Lower lobe of right lung (tissue), 2 donors: ENCODE results near the gene IL34. TPM values are rescaled to one million over a fixed set of nuclear protein-coding genes. Genes with fewer than 3 reads are reported as not detected.
A peak's percentile ranks its signal among the peaks of the same experiment; 100 is the strongest.

Experiments
- ATAC-seq, 2 donors: fragments of 200-7000 bp; cut with Tn5 transposase; one replicate each; pipeline ENCODE4 v1.9.1; 2020 to 2022; ENCODE audit warnings: mild to moderate bottlenecking in 2 of 2, moderate library complexity in 2 of 2
- DNase-seq: peaks from one replicate; pipeline ENCODE4 v3.0.0-alpha.2; 2020
- H3K27ac ChIP-seq: fragments of 200-600 bp; one replicate; pipeline ENCODE4 v1.8.0; 2022
- H3K27me3 ChIP-seq: fragments of 200-600 bp; one replicate; pipeline ENCODE4 v1.8.0; 2022; ENCODE audit warnings: low read depth
- H3K36me3 ChIP-seq: fragments of 200-600 bp; one replicate; pipeline ENCODE4 v1.8.0; 2022; ENCODE audit warnings: mild to moderate bottlenecking
- H3K4me1 ChIP-seq: fragments of 200-600 bp; one replicate; pipeline ENCODE4 v1.8.0; 2022
- H3K4me3 ChIP-seq: fragments of 200-600 bp; one replicate; pipeline ENCODE4 v1.8.0; 2022; ENCODE audit warnings: mild to moderate bottlenecking
- H3K9me3 ChIP-seq: fragments of 200-600 bp; one replicate; pipeline ENCODE4 v1.8.0; 2022
- intact Hi-C: fragments of 100-400 bp; cut with DNase I; formaldehyde crosslinking; loops from one replicate; pipeline ENCODE4 v1.11.0; 2022
- total RNA-seq: library from RNA; stranded (reverse); fragmentation: NEBNext Ultra II Directional; extraction: Animal tissue kit (Norgen Biotek cat#: 25700); gene quantifications from one replicate; pipeline ENCODE4 v1.2.1, GENCODE V29; 2021
- TF ChIP-seq, protein P1 (sequence below): fragments of 200-600 bp; IDR thresholded peaks from one replicate; pipeline ENCODE4 v1.8.0; 2022; ENCODE audit warnings: antibody characterized with exemption, mild to moderate bottlenecking
- donor health status: DM: no; HTN: yes; CAD: no; lungs with severe emphysema.

IL34 gene
- total RNA-seq, 1 donor from 2014 or later: 2.6 TPM

DNA sequence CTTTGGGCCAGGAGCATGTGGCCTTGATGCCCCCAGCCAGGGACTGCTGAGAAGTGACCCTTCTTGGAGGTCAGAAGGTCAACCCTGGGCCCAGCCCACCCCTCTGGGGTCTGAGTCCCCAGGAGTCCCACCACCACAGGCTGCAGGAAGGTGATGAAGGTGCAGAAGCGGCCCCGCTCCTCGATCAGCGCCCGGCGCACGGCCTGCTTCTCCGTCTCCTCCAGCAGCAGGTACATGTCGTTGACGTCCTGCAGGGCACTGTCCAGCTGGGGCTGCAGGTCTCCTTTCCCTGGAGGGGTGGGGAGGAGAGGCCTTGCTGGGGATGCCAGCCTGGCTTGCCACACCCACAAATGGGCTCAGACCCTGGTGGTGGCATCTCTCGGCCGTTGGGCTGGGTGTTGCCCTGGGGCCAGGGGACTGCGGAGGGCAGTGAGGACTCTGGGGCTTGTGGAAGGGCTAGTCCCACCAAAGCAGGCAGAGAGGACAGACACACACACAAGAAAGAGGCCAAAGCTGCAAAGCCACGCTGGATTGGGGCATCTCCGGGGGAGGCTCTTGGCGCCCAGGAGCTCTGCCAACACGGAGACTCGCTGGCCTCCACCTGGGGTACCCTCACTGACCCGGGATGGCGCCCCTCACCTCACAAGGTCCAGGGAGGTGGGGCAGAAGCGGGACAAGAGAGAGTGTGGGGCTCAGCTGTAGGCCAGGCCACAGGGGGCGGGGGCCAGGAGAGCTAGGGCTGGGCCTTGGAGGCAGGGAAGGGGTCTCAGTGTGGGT lies 31.9 kb downstream of the IL34 start:
- intact Hi-C loops: no loop called here
- ATAC-seq (no peak), DNase-seq (peak; percentile 41)
- no peaks in the 10 kb centered on the region for H3K27me3 ChIP-seq
- H3K9me3 ChIP-seq: no peaks in the 10 kb centered on the region
- H3K4me1 ChIP-seq: peaks cover 32% of the 10 kb centered on the region
- H3K27ac ChIP-seq: no peak overlapping the region
- TF ChIP-seq, protein P1, sequence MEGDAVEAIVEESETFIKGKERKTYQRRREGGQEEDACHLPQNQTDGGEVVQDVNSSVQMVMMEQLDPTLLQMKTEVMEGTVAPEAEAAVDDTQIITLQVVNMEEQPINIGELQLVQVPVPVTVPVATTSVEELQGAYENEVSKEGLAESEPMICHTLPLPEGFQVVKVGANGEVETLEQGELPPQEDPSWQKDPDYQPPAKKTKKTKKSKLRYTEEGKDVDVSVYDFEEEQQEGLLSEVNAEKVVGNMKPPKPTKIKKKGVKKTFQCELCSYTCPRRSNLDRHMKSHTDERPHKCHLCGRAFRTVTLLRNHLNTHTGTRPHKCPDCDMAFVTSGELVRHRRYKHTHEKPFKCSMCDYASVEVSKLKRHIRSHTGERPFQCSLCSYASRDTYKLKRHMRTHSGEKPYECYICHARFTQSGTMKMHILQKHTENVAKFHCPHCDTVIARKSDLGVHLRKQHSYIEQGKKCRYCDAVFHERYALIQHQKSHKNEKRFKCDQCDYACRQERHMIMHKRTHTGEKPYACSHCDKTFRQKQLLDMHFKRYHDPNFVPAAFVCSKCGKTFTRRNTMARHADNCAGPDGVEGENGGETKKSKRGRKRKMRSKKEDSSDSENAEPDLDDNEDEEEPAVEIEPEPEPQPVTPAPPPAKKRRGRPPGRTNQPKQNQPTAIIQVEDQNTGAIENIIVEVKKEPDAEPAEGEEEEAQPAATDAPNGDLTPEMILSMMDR: no peak
- H3K36me3 ChIP-seq: peaks cover 72% of the 10 kb centered on the region
- no peak overlapping the region for H3K4me3 ChIP-seq

DNA sequence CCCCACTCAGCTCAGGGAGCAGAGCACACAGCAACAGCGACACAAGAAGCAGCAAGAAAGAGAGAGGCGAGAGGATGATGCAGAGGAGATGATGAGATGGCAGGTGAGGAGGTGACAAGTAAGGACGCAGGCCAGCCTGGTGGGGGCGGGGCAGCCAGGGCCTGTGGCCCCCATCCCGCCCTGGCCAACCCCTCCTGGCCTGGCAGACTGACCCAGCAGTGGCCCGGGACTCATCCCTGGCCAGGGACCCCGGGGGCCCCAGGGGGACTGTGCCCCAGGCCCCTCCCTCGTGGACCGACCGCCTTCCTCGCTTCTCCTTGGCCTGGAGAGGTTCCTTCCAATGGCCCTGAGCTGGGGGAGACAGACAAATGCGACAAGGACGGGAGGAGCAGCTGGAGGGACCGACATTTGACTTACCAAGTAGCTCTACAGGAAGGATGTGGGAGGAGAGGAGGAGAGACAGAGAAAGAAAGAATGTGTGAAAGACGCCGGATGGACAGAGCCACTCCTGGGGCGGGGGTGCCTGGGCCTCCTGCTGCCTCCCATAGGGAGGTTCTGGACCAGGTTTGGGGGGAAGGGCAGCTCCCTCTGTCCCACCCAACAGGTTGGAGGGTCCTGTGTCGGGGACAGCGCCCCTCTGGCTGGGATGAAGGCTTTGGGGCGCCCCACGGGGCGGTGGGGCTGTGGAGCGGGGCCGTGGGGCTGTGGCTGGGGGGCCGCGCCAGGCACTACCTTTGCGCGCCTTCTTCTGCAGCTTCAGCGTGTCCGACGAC lies 32.7 kb downstream of the IL34 start:
- H3K27me3 ChIP-seq: no peaks in the 10 kb centered on the region
- H3K27ac ChIP-seq: no peak overlapping the region
- no peak for ATAC-seq
- DNase-seq: no peak
- TF ChIP-seq, protein P1: no peak
- no peaks in the 10 kb centered on the region for H3K9me3 ChIP-seq
- no peak overlapping the region for H3K4me3 ChIP-seq
- intact Hi-C loops: no loop called here
- H3K36me3 ChIP-seq: peaks cover 64% of the 10 kb centered on the region
- H3K4me1 ChIP-seq: peaks cover 39% of the 10 kb centered on the region

DNA sequence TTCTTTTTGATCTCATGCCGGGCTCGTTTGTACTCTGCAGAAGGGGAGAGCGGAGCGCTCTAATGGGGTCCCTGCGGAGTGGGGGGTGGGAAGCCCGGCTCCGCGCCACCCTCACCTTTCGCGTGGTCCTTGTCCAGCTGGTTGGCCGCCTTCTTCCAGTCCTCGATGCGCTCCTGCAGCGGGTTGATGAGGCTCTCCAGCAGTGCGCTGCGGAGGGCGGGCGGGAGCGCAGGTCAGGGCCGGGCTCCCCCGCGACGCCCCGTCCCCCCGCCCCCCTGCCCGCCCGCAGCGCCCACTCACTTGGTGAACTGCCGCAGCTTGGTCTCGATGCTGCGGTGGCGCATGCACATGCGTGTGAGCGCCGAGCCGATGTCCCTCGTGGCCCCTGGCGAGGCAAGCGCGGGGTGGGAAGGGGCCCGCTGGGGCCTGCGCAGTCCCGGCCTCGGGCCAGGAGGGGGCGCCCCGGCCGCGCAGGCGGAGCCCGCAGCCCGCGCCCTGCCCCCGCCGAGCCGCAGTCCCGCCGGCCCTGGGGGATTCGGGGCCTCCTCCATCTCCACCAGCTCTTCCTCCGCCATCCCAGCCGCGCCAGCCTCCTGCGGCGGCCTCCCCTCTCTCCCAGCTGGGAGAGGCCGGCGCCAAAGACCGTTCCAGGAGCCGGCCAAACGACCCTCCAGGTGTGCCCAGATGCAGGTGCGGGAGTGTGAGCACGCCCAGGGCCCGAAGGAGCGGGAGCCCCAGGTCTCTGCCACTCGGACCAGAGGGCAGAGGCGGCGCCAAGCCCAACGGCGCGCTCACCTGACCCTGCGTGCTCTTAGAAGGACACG lies 33.5 kb downstream of the IL34 start:
- no peaks in the 10 kb centered on the region for H3K27me3 ChIP-seq
- H3K4me1 ChIP-seq: peaks cover 47% of the 10 kb centered on the region
- H3K4me3 ChIP-seq: no peak overlapping the region
- DNase-seq (peak; percentile 40), ATAC-seq (peak in 1 of 2 donors; percentile 9)
- no peaks in the 10 kb centered on the region for H3K9me3 ChIP-seq
- TF ChIP-seq, protein P1: peak; percentile 31
- H3K36me3 ChIP-seq: peaks cover 56% of the 10 kb centered on the region
- intact Hi-C loops: no loop called here
- H3K27ac ChIP-seq: no peak overlapping the region

DNA sequence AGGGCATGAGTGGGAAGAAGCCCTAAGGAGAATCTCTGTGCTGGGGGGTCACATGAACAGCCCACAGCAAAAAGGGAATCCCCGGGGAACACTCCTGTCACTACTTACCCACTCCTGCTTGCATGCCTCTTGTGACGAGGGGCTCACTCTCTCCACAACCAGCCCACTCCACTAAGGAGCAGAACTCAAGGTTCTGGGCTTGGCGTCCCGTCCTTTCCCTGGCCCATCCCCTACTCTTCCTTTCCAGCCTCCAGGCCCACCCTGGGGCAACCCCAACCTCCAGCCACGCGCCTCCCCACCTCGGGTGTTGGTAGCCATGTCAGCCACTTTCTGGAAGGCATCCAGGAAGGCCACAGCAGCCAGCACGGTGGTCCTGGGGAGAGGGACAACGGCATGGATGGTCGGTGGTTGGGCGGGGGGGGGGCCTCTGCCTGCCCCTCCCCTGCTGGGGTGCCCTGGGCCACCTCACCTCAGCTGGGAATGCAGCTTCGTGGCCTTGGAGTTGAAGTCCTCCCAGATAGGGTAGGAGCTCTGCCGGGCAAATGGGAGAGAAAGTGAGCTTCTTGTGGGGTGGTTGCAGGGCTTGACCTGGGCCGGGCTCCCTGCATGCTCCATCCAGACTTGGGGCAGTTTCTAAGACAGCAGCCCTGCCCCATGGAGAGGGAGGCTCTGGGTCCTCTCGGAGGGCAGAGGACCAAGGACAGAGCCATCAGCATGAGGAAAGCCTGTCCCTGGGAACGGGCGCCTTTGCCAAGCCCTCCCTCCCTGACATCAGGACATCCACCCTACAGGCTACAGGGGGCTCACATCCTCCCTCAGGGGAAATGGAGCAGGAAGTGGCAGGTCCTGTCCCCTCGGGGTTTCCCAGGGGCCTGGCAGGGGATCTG lies 34.4 kb downstream of the IL34 start:
- Histone ChIP-seq H3K4me3 (no peak overlapping the region), H3K36me3 (peaks cover 47% of the 10 kb centered on the region), H3K4me1 (peaks cover 48% of the 10 kb centered on the region), H3K27ac (peak overlapping the region; percentile 39), H3K27me3 (no peaks in the 10 kb centered on the region), H3K9me3 (no peaks in the 10 kb centered on the region)
- intact Hi-C loops: no loop called here
- DNase-seq (no peak), ATAC-seq (no peak)
- TF ChIP-seq, protein P1: no peak
